ENCODE data around the gene ZGPAT.

ZGPAT gene

GRCh38 chr20:63777614-63778013 lies 69.8 kb downstream of the ZGPAT start:
- no peak for DNase-seq

DNA sequence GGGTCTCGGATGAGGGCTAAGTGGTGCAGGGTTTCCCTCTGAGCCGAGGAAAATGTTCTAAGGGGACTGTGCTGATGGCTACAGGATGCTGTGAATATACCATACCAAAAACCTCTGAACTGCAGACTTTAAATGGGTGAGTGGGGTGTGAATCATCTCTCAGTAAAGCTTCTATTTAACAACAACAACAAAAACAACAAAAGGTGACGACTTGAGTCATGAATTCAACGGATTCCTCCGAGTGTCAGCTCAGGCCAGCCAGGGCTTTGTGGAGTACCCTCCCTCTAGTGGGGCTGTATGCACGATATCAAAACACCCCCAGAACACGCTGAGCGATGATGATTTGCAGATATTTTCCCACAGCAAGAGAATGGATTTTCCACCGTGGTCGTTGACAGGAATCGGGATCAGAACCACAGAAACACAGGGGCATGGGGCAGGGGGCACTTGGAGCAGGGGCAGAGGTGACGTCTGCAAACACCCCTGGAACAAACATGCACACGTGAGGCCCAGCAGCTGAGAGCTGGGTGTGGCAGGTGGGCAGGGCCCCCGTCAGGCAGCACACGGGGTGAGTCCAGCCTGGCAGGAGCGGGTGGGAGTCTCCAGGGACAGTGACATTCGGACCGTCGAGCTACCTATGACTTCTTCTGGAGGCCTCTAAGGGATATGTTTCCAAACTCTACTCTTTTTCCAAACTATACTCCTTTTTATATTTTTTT lies 70.4 kb downstream of the ZGPAT start:
- no peak for DNase-seq

DNA sequence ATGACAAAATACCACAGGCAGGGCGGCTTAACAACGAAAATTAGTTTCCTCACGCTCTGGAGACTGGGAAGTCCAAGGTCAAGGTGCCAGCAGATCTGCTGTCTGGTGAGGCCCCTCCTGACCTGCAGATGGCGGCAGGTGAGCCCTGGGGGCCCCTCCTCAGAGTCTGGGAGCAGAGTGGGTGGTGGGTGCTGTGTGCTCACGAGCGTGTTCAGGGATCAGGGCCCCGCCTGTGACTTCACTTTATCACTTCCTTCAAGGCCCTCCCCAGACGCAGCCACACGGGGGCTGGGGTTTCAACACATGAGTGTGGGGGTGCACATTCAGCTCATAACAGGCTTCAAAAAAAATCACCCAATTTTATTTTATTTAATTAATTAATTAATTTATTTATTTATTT lies 71.0 kb downstream of the ZGPAT start:
- DNase-seq, result no peak

DNA sequence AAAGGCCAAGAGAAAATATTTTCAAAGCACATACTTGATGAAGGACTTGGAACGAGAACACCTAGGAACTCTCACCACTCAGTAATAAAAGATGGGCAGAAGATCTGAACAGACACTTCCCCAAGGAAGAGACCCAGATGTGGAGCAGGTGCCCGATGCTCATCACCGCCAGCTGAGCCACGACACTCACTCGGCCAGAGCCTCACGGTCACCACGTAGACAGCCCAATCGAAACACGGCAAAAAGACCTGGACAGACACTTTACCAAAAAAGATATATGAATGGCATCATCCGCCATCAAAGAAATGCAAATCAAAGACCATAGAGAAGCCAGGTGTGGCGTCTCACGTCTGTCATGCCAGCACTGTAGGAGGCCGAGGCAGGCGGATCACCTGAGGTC lies 73.3 kb downstream of the ZGPAT start:
- DNase-seq, result no peak

- DNase-seq, result no peak
These were observed 74.2 kb downstream of the ZGPAT start for GRCh38 chr20:63782051-63782471.

GRCh38 chr20:63782521-63782971 lies 74.7 kb downstream of the ZGPAT start:
- no peak for DNase-seq

DNA sequence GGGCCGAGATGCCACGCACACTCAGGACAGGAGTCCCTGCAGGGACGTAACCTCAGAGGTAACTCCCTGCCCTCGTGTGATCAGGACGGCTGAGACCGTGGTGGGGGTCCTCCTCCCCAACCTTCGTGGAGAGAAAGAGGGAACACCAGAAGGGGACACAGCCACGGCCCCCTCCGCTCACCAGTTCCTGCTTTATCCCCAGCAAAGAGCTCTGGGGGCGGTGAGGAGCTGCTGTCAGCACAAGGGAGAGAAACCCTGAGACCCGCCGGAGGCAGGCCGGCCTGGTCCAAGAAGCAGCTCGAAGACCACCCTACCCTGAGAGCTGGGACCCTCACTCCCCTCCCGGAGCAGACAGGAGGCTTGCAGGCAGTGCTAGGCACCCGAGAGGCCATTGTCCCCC lies 76.1 kb downstream of the ZGPAT start:
- no peak for DNase-seq

DNA sequence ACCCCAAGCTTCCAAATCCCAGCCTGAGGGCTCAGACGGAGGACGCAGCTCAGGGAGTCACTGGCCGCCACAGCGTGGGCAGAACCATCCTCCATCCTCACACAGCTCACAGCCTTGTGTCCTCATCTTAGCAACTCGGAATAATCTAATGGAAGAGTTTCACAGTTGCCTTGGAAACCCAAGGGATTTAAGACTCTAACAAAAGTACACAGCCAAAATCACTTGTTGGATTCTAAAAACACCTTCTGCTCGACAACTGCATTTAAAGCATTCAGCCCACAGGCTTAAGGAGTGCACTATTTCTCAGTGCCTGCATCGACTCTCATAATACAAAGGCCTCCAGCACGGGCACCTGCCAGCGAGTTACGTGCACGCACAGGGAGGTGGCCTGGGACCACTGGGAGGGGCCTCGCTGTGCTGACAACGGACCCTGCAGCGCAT lies 77.9 kb downstream of the ZGPAT start:
- DNase-seq, result peak in 21 of 58 donors; percentile 5 to 70 (median 36)
